PFSK-1 (cell line): ENCODE results near the gene NFATC3.

Source experiments
- POLR2AphosphoS5 ChIP-seq: IDR thresholded peaks from 2 replicates; pipeline ENCODE4 v1.6.1; 2012; ENCODE audit warnings: low read depth, mild to moderate bottlenecking, control low read depth, low read length, moderate library complexity
- REST ChIP-seq, 2 experiments: IDR thresholded peaks; 2 replicates each; pipeline versions ENCODE4 v1.6.1 to v1.8.0; 2011 to 2012; ENCODE audit warnings: low read depth in 2 of 2, low read length in 2 of 2, control low read depth in 1 of 2, inconsistent platforms in 1 of 2, mild to moderate bottlenecking in 1 of 2, moderate library complexity in 1 of 2; ENCODE audit not compliant: insufficient read depth in 1 of 2
- TAF1 ChIP-seq: IDR thresholded peaks from 2 replicates; pipeline ENCODE4 v1.6.1; 2012; ENCODE audit warnings: low read length, control low read depth, borderline replicate concordance; ENCODE audit not compliant: insufficient read depth

- TF ChIP-seq TAF1, result no peak
- no peak for TF ChIP-seq REST (IDR thresholded peaks at IDR 0.05; ENCODE audit: insufficient read depth in 1 of 2, low read depth in 2 of 2, low read length in 2 of 2)
- no peak for TF ChIP-seq POLR2AphosphoS5
Measured at GRCh38 chr16:68202091-68202519, 116.9 kb downstream of the NFATC3 start.
